A549 (cell line): ENCODE measurements around the gene PPP1R14D. TPM values are rescaled to one million over a fixed set of nuclear protein-coding genes. Genes with fewer than 3 reads are reported as not detected.
"Not testable (repeated sequence)": the region's sequence is repeated elsewhere in the genome, so short reads cannot be mapped to it uniquely, and the experiment has no call there.

Experiments used
- ATAC-seq, 2 experiments: fragments of 200-7000 bp in 1 of 2; fragments of >200 bp in 1 of 2; cut with Nextera tagmentation in 1 of 2; cut with Tn5 transposase in 1 of 2; 3 replicates each; pipeline versions ENCODE4 v1.8.0 to v1.9.1; 2018 to 2020; ENCODE audit warnings: mild to moderate bottlenecking in 1 of 2, moderate library complexity in 1 of 2
- CTCF ChIA-PET: fragments of 300-600 bp; sonication (Branson Sonifier 250); formaldehyde crosslinking; extraction: SDS; loops from one replicate; lab custom pipeline; 2021; ENCODE audit warnings: antibody characterized with exemption, inconsistent platforms; lab: Yijun Ruan, JAX
- POLR2A ChIA-PET: fragments of 350-600 bp; formaldehyde crosslinking; extraction: SDS; loops from one replicate; lab custom pipeline; 2021; ENCODE audit warnings: antibody characterized with exemption, inconsistent platforms; lab: Yijun Ruan, JAX
- DNase-seq, 2 experiments: peaks; one replicate each; pipeline versions ENCODE4 v3.0.0 to v3.0.0-alpha.2; 2011 to 2016; ENCODE audit warnings: low read depth in 1 of 2, low spot score in 1 of 2
- FAIRE-seq: peaks from 2 replicates; lab custom pipeline; 2011; peaks lifted over from hg19 to GRCh38; lab: Jason Lieb, UNC
- H3K27ac ChIP-seq, 2 experiments: fragments of >200 bp; sonication (Bioruptor Twin); formaldehyde crosslinking; 3 replicates each; pipeline ENCODE4 v1.5.1; 2016 to 2017
- H3K4me1 ChIP-seq: fragments of >200 bp; sonication (Bioruptor Twin); formaldehyde crosslinking; 3 replicates; pipeline ENCODE4 v1.6.1; 2016
- H3K4me2 ChIP-seq: fragments of >200 bp; sonication (Bioruptor Twin); formaldehyde crosslinking; 3 replicates; pipeline ENCODE4 v1.6.1; 2016
- H3K4me3 ChIP-seq: fragments of >200 bp; sonication (Bioruptor Twin); formaldehyde crosslinking; 3 replicates; pipeline ENCODE4 v1.5.1; 2016
- H3K9me3 ChIP-seq: fragments of >200 bp; sonication (Bioruptor Twin); formaldehyde crosslinking; 3 replicates; pipeline ENCODE4 v1.6.1; 2016
- FOSL2 ChIP-seq, 2 experiments: fragments of 450-650 bp in 1 of 2; fragments of >200 bp in 1 of 2; sonication (Bioruptor Twin) in 1 of 2; formaldehyde crosslinking; IDR thresholded peaks; 2 replicates each; pipeline versions ENCODE4 v1.5.0 to v1.6.1; 2016 to 2020; ENCODE audit warnings: mild to moderate bottlenecking in 1 of 2, moderate library complexity in 1 of 2
- KDM1A ChIP-seq: fragments of 200-600 bp; sonication (generic); IDR thresholded peaks from 2 replicates; pipeline ENCODE4 v1.6.1; 2016; ENCODE audit warnings: low read depth, mild to moderate bottlenecking
- MAFK ChIP-seq: fragments of 450-650 bp; IDR thresholded peaks from 2 replicates; pipeline ENCODE4 v1.6.1; 2014; ENCODE audit not compliant: partially characterized antibody
- MAX ChIP-seq: IDR thresholded peaks from 2 replicates; pipeline ENCODE4 v1.6.1; 2012
- MAZ ChIP-seq: fragments of 150-350 bp; IDR thresholded peaks from 2 replicates; pipeline ENCODE4 v1.6.1; 2014; ENCODE audit warnings: antibody characterized with exemption, low read depth, low read length, borderline replicate concordance
- MYC ChIP-seq: IDR thresholded peaks from 2 replicates; pipeline ENCODE4 v1.6.1; 2012; ENCODE audit warnings: mild to moderate bottlenecking, inconsistent platforms, low read length, improper control_type of control experiment, borderline replicate concordance
- RAD21 ChIP-seq, 2 experiments: fragments of >200 bp in 1 of 2; sonication (Bioruptor Twin) in 1 of 2; formaldehyde crosslinking in 1 of 2; IDR thresholded peaks in 1 of 2; conservative IDR thresholded peaks in 1 of 2; 2 replicates in 1 of 2; 3 replicates in 1 of 2; pipeline ENCODE4 v1.6.1; 2012 to 2018; ENCODE audit warnings: inconsistent platforms in 1 of 2
- RNF2 ChIP-seq: fragments of 200-600 bp; sonication (generic); IDR thresholded peaks from 2 replicates; pipeline ENCODE4 v1.6.1; 2016; ENCODE audit warnings: low read depth, mild to moderate bottlenecking, antibody characterized with exemption, moderate library complexity, borderline replicate concordance
- ZFP36 ChIP-seq: fragments of 450-650 bp; IDR thresholded peaks from 2 replicates; pipeline ENCODE4 v1.6.1; 2014; ENCODE audit warnings: borderline replicate concordance; ENCODE audit not compliant: partially characterized antibody
- WGBS: methylation state at CpG from one replicate; pipeline ENCODE4 v1.1.6; 2017; ENCODE audit errors: missing lambda C conversion rate; 5-methylcytosine and 5-hydroxymethylcytosine counted together
- polyA plus RNA-seq, 4 experiments: library from polyadenylated mRNA; depleted of rRNA in 3 of 4; stranded (reverse); fragments of >200 nt; fragmentation: RNase III in 1 of 4; extraction: RNeasy Plus Mini Kit Qiagen cat#74134 plus additional on column Dnase treatment in 1 of 4; gene quantifications; 2 replicates in 3 of 4; 3 replicates in 1 of 4; pipeline ENCODE4 v1.2.3, GENCODE V29; 2011 to 2017

The PPP1R14D gene
- polyA plus RNA-seq, 2 of the 4 experiments (the other 2 are of a cell fraction): 0.21 to 1.1 TPM

- Histone ChIP-seq H3K9me3 (no peaks in the 10 kb centered on the region), H3K27ac (peak overlapping the region in 1 of 2 experiments; percentile 39; a peak in 2 of 6 replicates), H3K4me1 (peaks cover 25% of the 10 kb centered on the region), H3K4me2 (no peak overlapping the region), H3K4me3 (no peak overlapping the region)
- POLR2A ChIA-PET: interaction anchor here (1.0 kb wide), 1 partner anchor 12 kb away, joined by 4 read pairs; no protein-coding TSS in a partner anchor
- WGBS: 100% methylated on average over 1 of the region's 1 CpG
- DNase-seq: no peak
- TF ChIP-seq MAZ: no peak
- no peak for TF ChIP-seq FOSL2 (IDR thresholded peaks at IDR 0.05)
- no peak for TF ChIP-seq FOSL2 (CRISPR knock-in tag; IDR thresholded peaks at IDR 0.05)
- no peak for TF ChIP-seq KDM1A
- TF ChIP-seq RAD21 (conservative IDR thresholded peaks at IDR 0.05 in 1 of 2, IDR thresholded peaks at IDR 0.05 in 1 of 2): no peak
- TF ChIP-seq, all 56 proteins: peak for 0
- CTCF ChIA-PET: interaction anchor here (0.7 to 6.4 kb wide), 4 partner anchors 21 to 124 kb away, joined by 4 to 42 read pairs (median 6); partner anchors contain the start of gene VPS18
- FAIRE-seq (no peak), ATAC-seq (no peak)
Observed at GRCh38 chr15:40870716-40871115, 42.2 kb upstream of the PPP1R14D start.

- Histone ChIP-seq H3K9me3 (no peaks in the 10 kb centered on the region), H3K4me1 (peaks cover 31% of the 10 kb centered on the region), H3K4me3 (no peak overlapping the region), H3K27ac (peak overlapping the region in 1 of 2 experiments; percentile 59; a peak in 2 of 6 replicates), H3K4me2 (no peak overlapping the region)
- DNase-seq (no peak), ATAC-seq (no peak), FAIRE-seq (no peak)
- ChIA-PET POLR2A (interaction anchor here (1.0 kb wide), 1 partner anchor 11 kb away, joined by 4 read pairs; no protein-coding TSS in a partner anchor), CTCF (interaction anchor here (1.3 to 6.4 kb wide), 4 partner anchors 22 to 36 kb away, joined by 3 to 42 read pairs (median 6); partner anchors contain the start of gene VPS18)
- TF ChIP-seq RNF2: no peak
- WGBS: 67% methylated on average over 5 of the region's 5 CpGs
Observed at GRCh38 chr15:40869686-40870085, 41.2 kb upstream of the PPP1R14D start.

GRCh38 chr15:40867199-40867598 is 38.7 kb upstream of the PPP1R14D start:
- POLR2A ChIA-PET: no interaction called here
- no peak for DNase-seq
- Histone ChIP-seq H3K4me3 (no peak overlapping the region), H3K4me1 (peaks cover 44% of the 10 kb centered on the region), H3K4me2 (no peak overlapping the region), H3K27ac (peak overlapping the region; percentile 52 to 88; a peak in 5 of 6 replicates), H3K9me3 (no peaks in the 10 kb centered on the region)
- WGBS: 94% methylated on average over 4 of the region's 4 CpGs
- CTCF ChIA-PET: interaction anchor here (1.2 kb wide), 1 partner anchor 27 kb away, joined by 3 read pairs; the partner anchor contains the start of gene VPS18
- ATAC-seq: no peak
- no peak for TF ChIP-seq MAX
- peak; percentile 85 for TF ChIP-seq MAFK
- no peak for FAIRE-seq

- POLR2A ChIA-PET: interaction anchor here (1.1 kb wide), 1 partner anchor 9 kb away, joined by 4 read pairs; no protein-coding TSS in a partner anchor
- TF ChIP-seq MYC: no peak
- peak; percentile 17 for TF ChIP-seq ZFP36
- ATAC-seq (no peak), FAIRE-seq (no peak), DNase-seq (peak in 1 of 2 experiments; percentile 34)
- Histone ChIP-seq H3K4me1 (peaks cover 61% of the 10 kb centered on the region), H3K9me3 (no peaks in the 10 kb centered on the region), H3K4me3 (no peak overlapping the region), H3K27ac (peak overlapping the region; percentile 52 to 88; a peak in 5 of 6 replicates), H3K4me2 (peak overlapping the region; percentile 25; the same call in 1 of the 3 replicates)
- WGBS: 37% methylated on average over 4 of the region's 4 CpGs
- CTCF ChIA-PET: interaction anchor here (0.8 kb wide), 1 partner anchor 30 kb away, joined by 5 read pairs; the partner anchor contains the start of gene VPS18
Observed at GRCh38 chr15:40863660-40864270, 35.3 kb upstream of the PPP1R14D start.

- ChIA-PET CTCF (interaction anchor here (6.9 to 9.3 kb wide), 3 partner anchors 14 to 39 kb away, joined by 82 to 254 read pairs (median 156); partner anchors contain the start of genes SPINT1 and VPS18), POLR2A (interaction anchor here (1.0 to 1.6 kb wide), 2 partner anchors 12 kb away, joined by 4 to 5 read pairs; no protein-coding TSS in a partner anchor)
- not testable (repeated sequence) for ATAC-seq, H3K4me2 ChIP-seq, H3K4me3 ChIP-seq, H3K9me3 ChIP-seq, FAIRE-seq, DNase-seq
- Histone ChIP-seq H3K4me1 (peaks cover 69% of the 10 kb centered on the region), H3K27ac (peak overlapping the region; percentile 13 to 88; a peak in 3 of 6 replicates)
- 71% methylated on average over 4 of the region's 4 CpGs for WGBS
Observed at GRCh38 chr15:40861147-40861546, 32.6 kb upstream of the PPP1R14D start.
